H1 (cell line): ENCODE measurements around the gene DNER. TPM values are rescaled to one million over a fixed set of nuclear protein-coding genes. Genes with fewer than 3 reads are reported as not detected.

Source experiments
- CTCF ChIA-PET: fragments of 300-600 bp; sonication (Branson Sonifier 250); formaldehyde crosslinking; loops from one replicate; lab custom pipeline; 2021; ENCODE audit not compliant: partially characterized antibody; lab: Charles Lee
- POLR2A ChIA-PET: fragments of 300-600 bp; sonication (Branson Sonifier 250); formaldehyde crosslinking; loops from one replicate; lab custom pipeline; 2021; ENCODE audit warnings: inconsistent platforms; ENCODE audit not compliant: partially characterized antibody; lab: Charles Lee
- DNase-seq, 2 experiments: peaks; one replicate each; pipeline versions ENCODE4 v3.0.0 to v3.0.0-alpha.2; 2010 to 2022; ENCODE audit warnings: low spot score in 2 of 2, low read depth in 1 of 2, mixed read lengths in 1 of 2
- FAIRE-seq: peaks from 2 replicates; lab custom pipeline; 2011; peaks lifted over from hg19 to GRCh38; lab: Jason Lieb, UNC
- H2AFZ ChIP-seq: 2 replicates; pipeline ENCODE4 v1.8.1; 2012; ENCODE audit warnings: low read length, inconsistent platforms
- H2AK5ac ChIP-seq: 2 replicates; pipeline ENCODE4 v1.6.1; 2013; ENCODE audit warnings: low read depth, low read length
- H2BK120ac ChIP-seq: replicated peaks from 2 replicates; pipeline ENCODE3; 2013; ENCODE audit warnings: low read depth, low read length, inconsistent platforms
- H2BK12ac ChIP-seq: 2 replicates; pipeline ENCODE4 v1.6.1; 2013; ENCODE audit warnings: low read depth, low read length
- H2BK15ac ChIP-seq: 2 replicates; pipeline ENCODE4 v1.6.1; 2013; ENCODE audit warnings: low read length
- H2BK20ac ChIP-seq: 2 replicates; pipeline ENCODE4 v1.6.1; 2013; ENCODE audit warnings: low read length
- H2BK5ac ChIP-seq: 2 replicates; pipeline ENCODE4 v1.6.1; 2013; ENCODE audit warnings: low read depth, low read length
- H3K14ac ChIP-seq: 2 replicates; pipeline ENCODE4 v1.6.1; 2013; ENCODE audit warnings: inconsistent platforms; ENCODE audit not compliant: insufficient read length
- H3K18ac ChIP-seq: 2 replicates; pipeline ENCODE4 v1.6.1; 2013; ENCODE audit warnings: low read length; ENCODE audit errors: extremely low read depth
- H3K23ac ChIP-seq: 2 replicates; pipeline ENCODE4 v1.6.1; 2013; ENCODE audit warnings: inconsistent platforms; ENCODE audit not compliant: insufficient read length
- H3K23me2 ChIP-seq: 2 replicates; pipeline ENCODE4 v1.6.1; 2013; ENCODE audit warnings: low read depth, low read length
- H3K27ac ChIP-seq: 2 replicates; pipeline ENCODE4 v1.6.1; 2011; ENCODE audit warnings: low read depth, low read length, inconsistent platforms
- H3K27me3 ChIP-seq, 4 experiments: replicated peaks in 1 of 4; 1 replicate in 1 of 4; 2 replicates in 3 of 4; pipeline versions ENCODE4 v1.6.1 to v1.8.1; 2011 to 2013; ENCODE audit warnings: low read length in 3 of 4, mild to moderate bottlenecking in 3 of 4, inconsistent platforms in 2 of 4, mixed read lengths in 2 of 4, moderate library complexity in 1 of 4; ENCODE audit not compliant: control insufficient read depth in 3 of 4, insufficient read depth in 3 of 4; ENCODE audit errors: extremely low read depth in 1 of 4
- H3K36me3 ChIP-seq, 4 experiments: 2 replicates each; pipeline versions ENCODE4 v1.6.1 to v1.8.1; 2011 to 2013; ENCODE audit warnings: mild to moderate bottlenecking in 4 of 4, low read length in 3 of 4, moderate library complexity in 2 of 4, control low read depth in 1 of 4, inconsistent platforms in 1 of 4; ENCODE audit not compliant: insufficient read depth in 4 of 4, control insufficient read depth in 2 of 4
- H3K4ac ChIP-seq: replicated peaks from 2 replicates; pipeline ENCODE3; 2013; ENCODE audit warnings: low read length, low read depth, mixed read lengths, inconsistent platforms; ENCODE audit not compliant: insufficient read length
- H3K4me1 ChIP-seq, 4 experiments: replicated peaks in 1 of 4; 1 replicate in 1 of 4; 2 replicates in 3 of 4; pipeline versions ENCODE4 v1.6.1 to v1.8.1; 2011 to 2013; ENCODE audit warnings: low read length in 3 of 4, inconsistent platforms in 2 of 4, mixed read lengths in 1 of 4; ENCODE audit not compliant: insufficient read depth in 4 of 4, control insufficient read depth in 3 of 4
- H3K4me2 ChIP-seq, 2 experiments: 2 replicates each; pipeline versions ENCODE4 v1.6.1 to v1.8.1; 2011 to 2013; ENCODE audit warnings: low read depth in 2 of 2, low read length in 2 of 2, control low read depth in 1 of 2, inconsistent platforms in 1 of 2, mild to moderate bottlenecking in 1 of 2; ENCODE audit not compliant: insufficient read depth in 1 of 2
- H3K4me3 ChIP-seq, 4 experiments: fragments of 200-600, 300-600 bp in 1 of 4; sonication (generic), shearing (Covaris generic), sonication (Bioruptor Twin) in 1 of 4; 2 replicates each; pipeline versions ENCODE4 v1.5.1 to v1.8.1; 2011 to 2016; ENCODE audit warnings: low read length in 4 of 4, low read depth in 3 of 4, control low read depth in 2 of 4, inconsistent platforms in 2 of 4, mild to moderate bottlenecking in 2 of 4, mixed read lengths in 1 of 4, moderate library complexity in 1 of 4; ENCODE audit not compliant: insufficient read depth in 2 of 4; ENCODE audit errors: extremely low read depth in 1 of 4
- H3K56ac ChIP-seq: replicated peaks from 2 replicates; pipeline ENCODE3; 2013; ENCODE audit warnings: low read depth, mild to moderate bottlenecking, mixed read lengths, low read length, inconsistent platforms; ENCODE audit not compliant: insufficient read length
- H3K79me1 ChIP-seq: 2 replicates; pipeline ENCODE4 v1.6.1; 2013; ENCODE audit warnings: low read depth, low read length, control low read depth
- H3K79me2 ChIP-seq, 2 experiments: 2 replicates each; pipeline versions ENCODE4 v1.6.1 to v1.8.1; 2012 to 2013; ENCODE audit warnings: low read length in 2 of 2, mild to moderate bottlenecking in 2 of 2, inconsistent platforms in 1 of 2; ENCODE audit not compliant: insufficient read depth in 2 of 2, control insufficient read depth in 1 of 2
- H3K9ac ChIP-seq, 4 experiments: replicated peaks in 1 of 4; 1 replicate in 1 of 4; 2 replicates in 3 of 4; pipeline versions ENCODE4 v1.6.1 to v1.8.1; 2011 to 2013; ENCODE audit warnings: low read depth in 3 of 4, low read length in 3 of 4, control low read depth in 2 of 4, mild to moderate bottlenecking in 2 of 4, moderate library complexity in 2 of 4, inconsistent platforms in 1 of 4; ENCODE audit errors: extremely low read depth in 1 of 4
- H3K9me3 ChIP-seq, 2 experiments: 2 replicates each; pipeline versions ENCODE4 v1.6.1 to v1.8.1; 2012 to 2013; ENCODE audit warnings: mild to moderate bottlenecking in 2 of 2, moderate library complexity in 2 of 2, control low read depth in 1 of 2, inconsistent platforms in 1 of 2, low read depth in 1 of 2, low read length in 1 of 2, mixed read lengths in 1 of 2; ENCODE audit not compliant: insufficient read depth in 2 of 2
- H4K20me1 ChIP-seq, 2 experiments: replicated peaks in 1 of 2; 2 replicates each; pipeline versions ENCODE3 to v1.8.1; 2011 to 2013; ENCODE audit warnings: inconsistent platforms in 2 of 2, low read length in 2 of 2, mild to moderate bottlenecking in 1 of 2; ENCODE audit not compliant: insufficient read depth in 2 of 2, control insufficient read depth in 1 of 2
- H4K5ac ChIP-seq: 2 replicates; pipeline ENCODE4 v1.6.1; 2013; ENCODE audit warnings: low read length, low read depth, mixed read lengths, inconsistent platforms; ENCODE audit not compliant: insufficient read length
- H4K8ac ChIP-seq: 2 replicates; pipeline ENCODE4 v1.8.0; 2013; ENCODE audit warnings: mild to moderate bottlenecking, moderate library complexity, low read length, inconsistent platforms; ENCODE audit not compliant: insufficient read depth; ENCODE audit errors: extremely low read depth
- H4K91ac ChIP-seq: replicated peaks from 2 replicates; pipeline ENCODE3; 2013; ENCODE audit warnings: low read length, mixed read lengths, inconsistent platforms; ENCODE audit not compliant: insufficient read length
- E2F6 ChIP-seq: IDR thresholded peaks from 2 replicates; pipeline ENCODE4 v1.6.1; 2012; ENCODE audit warnings: inconsistent platforms
- KDM1A ChIP-seq: fragments of 200-600, 300-600 bp; sonication (generic); IDR thresholded peaks from 2 replicates; pipeline ENCODE4 v1.7.1; 2016; ENCODE audit warnings: mild to moderate bottlenecking, low read length, borderline replicate concordance
- NRF1 ChIP-seq: IDR thresholded peaks from 2 replicates; pipeline ENCODE4 v1.6.1; 2011; ENCODE audit warnings: mild to moderate bottlenecking, low read depth, low read length, improper control_type of control experiment
- POU5F1 ChIP-seq: IDR thresholded peaks from 2 replicates; pipeline ENCODE4 v1.6.1; 2011; ENCODE audit warnings: low read depth, mild to moderate bottlenecking, low read length, moderate library complexity
- RBBP5 ChIP-seq: IDR thresholded peaks from 2 replicates; pipeline ENCODE4 v1.7.1; 2012; ENCODE audit warnings: low read depth, mild to moderate bottlenecking, inconsistent platforms, low read length, moderate library complexity, borderline replicate concordance
- SP2 ChIP-seq: IDR thresholded peaks from 2 replicates; pipeline ENCODE4 v1.6.1; 2012; ENCODE audit warnings: mild to moderate bottlenecking, low read length, inconsistent platforms
- TAF7 ChIP-seq: optimal IDR thresholded peaks from 2 replicates; pipeline ENCODE3; 2011; ENCODE audit warnings: low read depth, mild to moderate bottlenecking, inconsistent platforms, low read length, moderate library complexity, borderline replicate concordance
- TEAD4 ChIP-seq: IDR thresholded peaks from 2 replicates; pipeline ENCODE4 v1.6.1; 2012; ENCODE audit warnings: low read depth, low read length, inconsistent platforms, mixed read lengths
- polyA plus RNA-seq, 7 experiments: library from polyadenylated mRNA; depleted of rRNA in 3 of 7; stranded (reverse) in 5 of 7; unstranded in 2 of 7; fragments of >200 nt in 5 of 7; fragments of 200-250 nt in 2 of 7; gene quantifications; 1 replicate in 5 of 7; 2 replicates in 1 of 7; 4 replicates in 1 of 7; pipeline versions ENCODE4 v1.2.1 to v1.2.3, GENCODE V29; 2011 to 2013; ENCODE audit warnings: missing spikeins in 2 of 7, mixed read lengths in 2 of 7
- total RNA-seq: library from RNA; stranded (reverse); fragmentation: NEBNext Ultra II Directional; extraction: Animal tissue kit (Norgen Biotek cat#: 25700); gene quantifications from 2 replicates; pipeline ENCODE4 v1.2.1, GENCODE V29; 2021

Gene DNER
- total and polyA plus RNA-seq, 2 of the 8 experiments (the other 6 are each of a cell fraction or from before 2014, with no cell fraction given), result 6.8 to 16.3 TPM

GRCh38 chr2:229521576-229521975 is 192.8 kb downstream of the DNER start:
- TF ChIP-seq TAF7, result no peak
- TF ChIP-seq NRF1, result no peak
- no peak for TF ChIP-seq RBBP5
- TF ChIP-seq KDM1A, result no peak
- no peak for TF ChIP-seq SP2
- TF ChIP-seq POU5F1, result no peak
- no peak for TF ChIP-seq TEAD4
- TF ChIP-seq E2F6, result no peak
- no peak for FAIRE-seq
- CTCF ChIA-PET, result interaction anchor here (0.6 to 1.1 kb wide), 2 partner anchors 45 to 115 kb away, joined by 3 read pairs; no protein-coding TSS in a partner anchor

More at GRCh38 chr2:229521576-229521975, 192.8 kb downstream of the DNER start:
- H3K14ac ChIP-seq, result no peak overlapping the region
- H4K20me1 ChIP-seq, result no peaks in the 10 kb centered on the region
- H2AK5ac ChIP-seq, result no peak overlapping the region
- H3K23me2 ChIP-seq, result no peaks in the 10 kb centered on the region
- H3K36me3 ChIP-seq, result no peaks in the 10 kb centered on the region
- H3K4me1 ChIP-seq, result peaks cover 0 to 3% (median 1%) of the 10 kb centered on the region in 4 experiments; a peak in 3 of 7 replicates
- POLR2A ChIA-PET, result no interaction called here
- no peak overlapping the region for H2BK20ac ChIP-seq
- no peak overlapping the region for H4K91ac ChIP-seq
- H2BK5ac ChIP-seq, result no peak overlapping the region
- no peaks in the 10 kb centered on the region for H3K27me3 ChIP-seq
- no peak overlapping the region for H3K27ac ChIP-seq
- no peak overlapping the region for H3K9ac ChIP-seq
- DNase-seq, result no peak
- H4K5ac ChIP-seq, result no peak overlapping the region
- no peak overlapping the region for H2BK12ac ChIP-seq
- no peak overlapping the region for H3K4me3 ChIP-seq
- no peaks in the 10 kb centered on the region for H3K79me1 ChIP-seq
- H3K23ac ChIP-seq, result no peak overlapping the region
- H3K56ac ChIP-seq, result no peak overlapping the region
- no peak overlapping the region for H2BK15ac ChIP-seq
- no peak overlapping the region for H4K8ac ChIP-seq
- no peaks in the 10 kb centered on the region for H3K9me3 ChIP-seq
- no peak overlapping the region for H3K4ac ChIP-seq
- no peak overlapping the region for H3K4me2 ChIP-seq
- H3K79me2 ChIP-seq, result no peaks in the 10 kb centered on the region
- H2AFZ ChIP-seq, result no peak overlapping the region
- no peak overlapping the region for H3K18ac ChIP-seq
- no peak overlapping the region for H2BK120ac ChIP-seq
